Measurements from ENCODE around the gene EEF1AKMT3.

DNA sequence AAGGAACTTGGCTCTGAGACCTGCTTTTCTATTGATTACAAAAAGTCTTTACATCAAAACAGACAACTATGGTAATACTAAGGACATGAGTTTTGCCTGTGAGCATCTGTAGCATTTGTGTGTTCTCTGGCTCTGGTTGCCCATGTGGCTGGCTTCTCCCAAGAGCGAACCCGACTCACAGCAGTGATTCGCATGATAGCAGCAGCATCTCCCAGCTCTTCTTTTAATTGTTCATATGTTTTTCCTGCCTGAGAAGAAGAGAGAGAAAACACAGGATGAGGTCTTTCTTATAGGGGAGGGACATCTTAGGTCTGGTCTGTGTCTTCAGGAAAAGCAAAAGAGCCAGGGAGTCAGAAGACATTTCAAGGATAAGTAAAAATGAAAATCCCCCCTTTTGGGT, 28.6 kb downstream of the EEF1AKMT3 start:
- TF ChIP-seq FOXM1 (IDR thresholded peaks at IDR 0.05; ENCODE audit: borderline replicate concordance) (no peak), FOXK2 (IDR thresholded peaks at IDR 0.05) (no peak), ZNF384 (IDR thresholded peaks at IDR 0.05) (no peak), SP1 (IDR thresholded peaks at IDR 0.05) (no peak), SUZ12 (IDR thresholded peaks at IDR 0.05) (no peak), BHLHE40 (IDR thresholded peaks at IDR 0.05; ENCODE audit: borderline replicate concordance) (no peak), HDGF (IDR thresholded peaks at IDR 0.05; ENCODE audit: borderline replicate concordance) (no peak)
